HS-27A (cell line): ENCODE measurements around the gene GPR160.
A peak's percentile ranks its signal among the peaks of the same experiment; 100 is the strongest.

ENCODE experiments used
- DNase-seq: peaks from one replicate; pipeline ENCODE4 v3.0.0-alpha.2; 2012; ENCODE audit warnings: low read depth, missing footprints

GPR160 gene

DNA sequence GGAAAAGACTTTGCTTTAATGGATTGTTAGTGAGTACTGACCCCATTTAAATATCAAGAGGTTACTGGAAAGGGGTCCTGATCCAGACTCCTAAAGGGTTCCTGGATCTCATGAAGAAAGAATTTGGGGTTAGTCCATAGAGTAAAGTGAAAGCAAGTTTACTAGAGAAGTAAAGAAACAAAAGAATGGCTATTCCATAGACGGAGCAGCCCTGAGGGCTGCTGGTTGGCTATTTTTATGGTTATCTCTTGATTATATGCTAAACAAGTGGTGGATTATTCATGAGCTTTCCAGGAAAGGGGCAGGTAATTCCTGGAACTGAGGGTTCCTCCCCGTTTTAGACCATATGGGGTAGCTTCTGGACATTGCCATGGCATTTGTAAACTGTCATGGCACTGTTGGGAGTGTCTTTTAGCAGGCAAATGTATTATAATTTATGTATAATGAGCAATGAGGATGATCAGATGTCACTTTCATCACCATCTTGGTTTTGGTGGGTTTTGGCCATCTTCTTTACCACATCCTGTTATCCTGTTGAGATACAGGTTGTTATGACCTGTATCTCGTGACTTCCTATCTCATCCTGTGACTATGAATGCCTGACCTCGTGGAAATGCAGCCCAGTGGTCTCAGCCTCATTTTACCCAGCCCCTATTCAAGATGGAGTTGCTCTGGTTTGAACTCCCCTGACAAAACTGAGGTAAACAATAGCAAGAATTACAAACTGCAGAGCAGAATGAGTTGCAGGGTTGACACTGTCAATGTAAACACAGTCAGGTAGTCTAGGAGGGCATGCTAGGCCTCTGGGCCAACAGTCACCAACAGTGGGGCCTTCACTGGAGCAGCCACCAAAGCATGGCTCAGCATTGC is 10.3 kb upstream of the GPR160 start:
- DNase-seq: no peak

DNA sequence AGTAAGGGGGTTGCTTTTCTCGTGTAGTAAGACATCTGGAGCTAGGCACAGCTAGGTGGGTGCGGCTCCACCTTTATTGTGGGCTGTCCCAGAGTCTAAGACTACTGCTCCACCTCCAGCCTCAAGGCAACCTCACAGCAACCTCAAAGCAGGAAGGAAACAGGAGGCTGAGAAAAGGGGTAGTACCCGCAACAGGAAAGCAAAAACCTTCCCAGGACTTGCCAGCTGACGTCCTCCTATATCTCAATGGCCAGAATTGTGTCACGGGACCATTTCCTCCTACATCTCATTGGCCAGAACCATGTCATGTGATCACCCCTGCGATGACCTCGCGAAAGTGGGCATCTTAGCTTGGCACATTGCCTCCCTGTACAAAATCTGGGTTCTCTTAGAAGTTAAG is 4.3 kb upstream of the GPR160 start:
- DNase-seq: no peak

DNA sequence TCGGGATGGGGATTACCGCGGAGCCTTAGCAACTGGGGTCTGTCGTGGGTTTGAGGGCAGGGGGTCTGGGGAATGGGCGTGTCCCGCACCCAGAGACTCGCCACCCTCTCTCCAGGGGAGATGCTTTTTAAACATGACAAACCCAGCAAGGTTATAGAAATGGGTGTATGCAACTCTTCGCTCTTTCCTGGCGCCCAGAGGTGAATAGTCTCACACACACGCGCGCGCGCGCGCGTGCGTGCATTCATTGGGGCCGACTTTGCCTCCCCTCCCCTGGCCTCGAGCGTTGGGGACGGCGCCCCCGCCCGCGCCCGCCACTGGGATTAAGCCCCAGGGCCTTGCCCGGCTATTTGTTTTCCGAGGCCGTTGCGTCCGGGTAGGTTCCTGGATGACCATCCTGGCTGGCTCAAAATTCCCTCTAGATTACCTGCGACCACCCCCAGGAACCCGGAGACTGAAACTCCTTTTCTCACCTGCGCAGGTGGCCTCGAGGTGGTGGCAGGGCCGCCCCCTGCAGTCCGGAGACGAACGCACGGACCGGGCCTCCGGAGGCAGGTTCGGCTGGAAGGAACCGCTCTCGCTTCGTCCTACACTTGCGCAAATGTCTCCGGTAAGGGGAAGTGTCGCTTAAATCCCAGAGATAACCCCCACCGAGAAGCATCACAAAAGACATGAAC is 777 bp downstream of the GPR160 start:
- no peak for DNase-seq

DNA sequence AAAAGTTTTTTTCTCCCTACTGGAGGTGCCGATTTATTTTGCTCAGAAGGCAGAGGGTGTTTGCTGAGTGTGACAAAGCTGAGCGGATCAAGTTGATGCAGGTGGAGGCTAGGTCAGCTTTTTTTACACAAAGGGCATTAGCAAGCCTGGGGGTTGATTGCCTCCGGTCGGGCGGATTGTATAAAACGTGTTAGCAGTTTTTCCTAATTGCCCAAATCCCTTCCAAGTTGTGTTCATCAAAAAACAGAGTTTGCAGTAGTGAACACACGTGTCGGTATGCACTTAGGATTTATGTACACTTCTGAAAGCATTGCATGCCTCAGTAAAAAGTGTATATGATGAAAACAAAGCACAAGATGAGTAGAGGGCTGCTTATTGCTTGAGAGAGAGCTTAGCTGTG is 2.6 kb downstream of the GPR160 start:
- DNase-seq: no peak

DNA sequence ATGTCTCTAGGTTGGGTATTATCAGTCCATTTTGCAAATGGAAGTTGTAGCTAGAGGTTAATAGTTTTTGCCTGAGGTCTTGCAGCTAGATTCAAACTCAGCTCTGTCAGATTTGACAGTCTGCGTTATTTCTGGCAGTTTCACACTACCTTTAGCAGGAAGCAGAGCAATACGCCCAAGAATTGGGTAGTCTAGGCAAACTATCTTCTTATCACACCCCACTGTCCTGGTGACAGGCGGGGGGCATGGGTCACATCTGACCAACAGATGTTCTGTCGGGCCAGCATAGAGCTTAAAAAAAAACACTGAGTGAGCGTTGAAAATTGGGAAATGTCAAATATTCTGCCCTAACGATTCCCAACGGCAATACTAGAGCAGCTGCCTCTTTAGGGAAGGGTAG is 5.7 kb downstream of the GPR160 start:
- no peak for DNase-seq

DNA sequence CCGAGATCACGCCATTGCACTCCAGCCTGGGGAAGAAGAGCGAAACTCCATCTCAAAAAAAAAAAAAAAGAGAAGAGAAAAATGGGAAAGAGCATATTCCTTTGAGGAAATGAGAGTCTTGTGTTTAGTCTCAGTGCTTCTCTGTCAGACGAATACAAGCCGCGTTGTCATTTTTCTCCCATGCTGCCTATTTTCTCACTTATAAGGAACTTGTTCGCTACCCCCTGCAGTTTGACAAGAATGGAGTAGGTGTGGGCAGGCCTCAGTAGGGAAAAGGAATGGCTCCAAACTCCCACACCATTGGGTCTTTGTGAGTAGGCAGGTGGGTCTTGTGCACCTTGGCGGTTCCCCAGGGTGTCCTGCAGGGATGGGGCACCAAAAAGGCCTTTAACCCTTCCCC is 6.5 kb downstream of the GPR160 start:
- no peak for DNase-seq

DNA sequence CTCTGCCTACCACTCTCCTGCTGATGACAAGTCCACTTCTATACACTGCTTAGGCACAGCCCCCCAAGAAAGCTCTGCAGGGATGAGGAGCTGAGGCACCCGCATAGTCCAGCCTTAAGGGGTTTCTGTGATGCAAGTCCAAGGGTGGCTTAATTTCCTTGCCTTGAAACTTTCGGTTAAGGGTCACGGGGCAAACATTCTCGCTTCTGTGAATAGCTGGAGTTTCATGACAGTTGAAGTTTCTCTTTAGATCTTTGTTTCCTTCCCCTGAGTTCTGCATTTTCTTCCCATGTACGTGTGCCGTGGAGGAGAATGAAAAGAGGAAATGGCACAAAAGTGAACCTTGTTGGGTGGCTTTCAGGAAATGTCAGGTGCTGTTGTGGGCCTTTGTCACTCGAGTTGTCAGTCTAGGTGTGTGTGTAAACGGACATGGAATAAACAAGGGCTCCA is 7.0 kb downstream of the GPR160 start:
- DNase-seq: no peak

DNA sequence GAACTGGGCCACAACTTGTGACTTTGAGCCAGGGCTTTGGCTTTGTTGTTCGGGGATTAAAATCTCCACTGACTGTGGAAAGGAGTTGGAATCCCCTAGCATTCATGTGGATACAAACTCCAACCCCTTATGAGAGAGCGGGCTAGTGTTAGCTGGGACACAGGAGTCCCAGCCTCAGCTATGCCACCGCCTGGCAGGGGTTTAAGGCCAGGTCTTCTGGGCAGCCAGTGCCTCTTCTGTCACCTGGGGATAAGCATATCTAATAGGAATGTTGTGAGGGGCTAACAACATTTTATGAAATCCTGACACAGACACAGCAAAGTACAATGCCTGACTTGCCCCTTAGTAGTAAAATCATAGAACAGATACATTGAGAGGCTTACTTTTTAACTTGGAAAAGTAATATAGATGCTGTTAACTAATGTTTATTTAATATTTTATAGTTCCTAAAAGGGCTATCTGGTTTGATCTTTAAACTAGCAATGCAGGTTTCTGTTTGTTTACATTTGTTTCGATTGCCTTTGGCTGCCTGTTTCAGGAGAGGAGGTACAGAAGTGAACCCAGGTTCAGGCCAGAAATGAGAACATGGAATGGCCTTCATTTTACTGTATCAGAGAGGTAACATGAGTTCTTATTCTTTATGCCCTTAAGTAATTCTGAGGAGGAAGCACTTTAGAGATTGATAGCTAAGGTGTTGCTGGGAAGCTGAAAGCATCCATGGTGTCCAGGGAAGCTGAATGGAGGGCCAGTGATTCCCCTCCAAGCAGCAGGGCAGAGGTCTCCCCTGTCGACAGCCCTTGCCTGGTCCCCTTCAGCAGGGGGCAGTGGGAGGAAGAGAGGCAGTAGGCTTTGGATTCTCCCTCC is 8.7 kb downstream of the GPR160 start:
- DNase-seq: no peak

DNA sequence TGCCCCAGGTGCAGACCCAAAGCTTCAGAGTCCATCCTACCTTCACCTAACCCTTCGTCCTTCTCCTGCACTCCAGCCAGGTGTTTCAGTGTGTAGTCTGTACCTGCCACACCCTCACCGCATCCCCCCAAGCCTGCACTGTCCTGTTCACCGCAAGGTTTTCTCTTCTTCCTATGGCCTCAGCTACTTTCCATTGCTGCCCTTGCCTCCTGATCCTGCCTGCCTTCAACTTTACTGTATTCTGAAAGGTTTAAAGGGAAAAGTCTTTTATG is 9.3 kb downstream of the GPR160 start:
- no peak for DNase-seq

DNA sequence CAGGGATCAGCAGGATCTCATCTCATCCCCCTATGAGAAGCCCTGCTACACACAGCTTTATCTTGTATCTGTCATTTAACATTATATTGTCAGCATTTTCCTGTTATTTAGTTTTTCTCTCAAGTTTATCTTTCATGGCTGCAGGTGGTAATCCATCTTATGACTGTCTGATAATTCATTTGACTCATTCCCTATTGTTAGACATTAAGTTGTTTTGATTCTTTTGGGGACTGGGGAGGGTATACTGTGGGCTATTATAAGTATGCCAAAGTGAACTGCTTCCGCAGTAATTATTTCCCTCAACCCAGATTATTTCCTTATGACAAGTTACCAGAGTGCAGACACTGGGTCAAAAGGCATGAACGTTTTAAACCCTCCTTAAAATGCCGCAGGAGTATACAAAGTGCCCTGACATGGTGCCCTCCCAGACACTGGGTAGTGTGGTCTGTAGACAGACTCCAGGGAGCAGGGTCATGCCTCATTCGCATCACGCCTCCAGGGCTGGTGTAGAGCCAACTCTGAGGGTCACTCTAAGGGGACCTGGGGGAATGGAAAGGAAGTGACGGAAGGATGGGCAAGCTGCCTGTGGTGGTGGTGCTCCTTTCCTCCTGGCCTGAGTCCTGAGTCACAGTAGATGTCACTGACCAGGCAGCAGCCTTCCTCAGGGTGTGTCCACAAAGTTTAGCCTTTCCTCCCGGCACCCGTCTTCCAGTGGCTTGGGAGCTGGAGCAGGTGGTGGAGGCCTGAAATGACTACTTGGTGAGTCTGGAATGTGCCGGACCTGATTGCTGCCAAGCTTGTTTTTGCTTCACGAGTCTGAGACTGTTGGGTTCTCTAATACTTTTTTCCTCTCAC is 11.6 kb downstream of the GPR160 start:
- peak; percentile 62 for DNase-seq

DNA sequence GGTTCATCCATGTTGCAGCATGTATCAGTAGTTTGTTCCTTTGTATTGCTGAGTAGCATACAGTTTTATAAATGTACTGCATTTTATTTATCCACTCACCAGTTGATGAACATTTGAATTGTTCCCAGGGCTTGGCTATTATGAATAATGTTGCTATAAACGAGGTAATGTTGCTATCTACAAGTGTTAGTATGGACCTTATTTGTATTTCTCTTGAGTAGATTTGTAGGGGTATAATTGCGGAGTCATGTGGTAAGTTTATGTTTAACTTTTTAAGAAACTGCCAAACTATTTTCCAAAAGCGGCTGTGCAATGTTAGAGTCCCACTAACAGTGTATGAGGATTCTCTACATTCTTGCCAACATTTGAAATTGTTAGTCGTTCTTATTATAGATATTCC is 13.0 kb downstream of the GPR160 start:
- DNase-seq: no peak

DNA sequence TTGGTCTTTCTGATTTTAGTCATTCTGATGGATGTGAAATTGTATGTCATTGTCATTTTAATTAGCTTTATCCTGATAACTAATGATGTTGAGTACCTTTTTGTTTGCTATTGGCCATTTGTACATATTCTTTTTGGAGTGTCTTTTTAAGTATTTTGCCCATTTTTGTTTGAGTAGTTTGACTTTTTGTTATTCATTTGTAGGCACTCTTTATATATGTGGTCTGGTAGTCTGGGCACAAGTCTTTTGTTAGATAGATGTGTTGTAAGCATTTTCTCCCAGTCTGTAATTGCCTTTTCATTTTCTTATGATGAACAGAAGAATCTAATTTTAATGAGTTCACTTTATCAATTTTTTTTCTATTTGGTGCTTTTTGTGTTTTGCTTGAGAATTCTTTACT is 14.6 kb downstream of the GPR160 start:
- no peak for DNase-seq

DNA sequence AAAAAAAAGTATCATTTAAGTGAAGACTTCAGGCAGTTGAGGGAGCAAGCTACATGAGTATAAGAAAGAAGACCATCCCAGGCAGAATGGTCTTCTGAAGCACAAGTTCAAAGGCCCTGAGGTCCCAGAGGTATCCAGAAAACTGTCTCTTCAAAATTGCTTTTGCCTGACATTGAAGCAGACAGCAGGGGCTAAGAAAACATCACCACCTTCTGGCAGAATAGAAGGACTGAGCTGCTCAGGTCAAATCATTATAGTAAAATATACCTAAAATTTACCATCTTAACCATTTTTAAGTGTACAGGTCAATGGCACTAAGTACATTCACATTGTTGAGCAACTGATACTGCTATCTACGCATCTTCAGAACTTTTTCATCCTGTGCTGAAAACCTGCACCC is 16.4 kb downstream of the GPR160 start:
- no peak for DNase-seq

DNA sequence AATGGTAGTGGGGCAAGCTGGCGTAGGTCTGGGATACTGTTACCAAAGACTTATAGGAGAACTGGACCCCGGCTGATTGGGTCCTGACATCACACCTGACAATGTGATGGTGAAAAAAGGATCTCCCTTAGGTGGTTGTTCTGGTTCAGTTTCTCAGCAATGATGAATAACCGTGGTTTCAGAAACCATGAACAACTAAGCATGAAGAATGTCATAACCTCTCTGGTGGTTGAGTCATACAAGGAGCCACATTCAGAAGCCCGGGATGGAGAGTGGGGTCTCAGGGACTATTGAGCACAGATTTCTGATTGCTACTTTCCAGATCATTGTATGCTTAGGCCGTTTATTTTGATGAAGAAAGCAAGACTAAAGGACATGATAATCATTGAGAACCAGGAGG is 17.4 kb downstream of the GPR160 start:
- no peak for DNase-seq

DNA sequence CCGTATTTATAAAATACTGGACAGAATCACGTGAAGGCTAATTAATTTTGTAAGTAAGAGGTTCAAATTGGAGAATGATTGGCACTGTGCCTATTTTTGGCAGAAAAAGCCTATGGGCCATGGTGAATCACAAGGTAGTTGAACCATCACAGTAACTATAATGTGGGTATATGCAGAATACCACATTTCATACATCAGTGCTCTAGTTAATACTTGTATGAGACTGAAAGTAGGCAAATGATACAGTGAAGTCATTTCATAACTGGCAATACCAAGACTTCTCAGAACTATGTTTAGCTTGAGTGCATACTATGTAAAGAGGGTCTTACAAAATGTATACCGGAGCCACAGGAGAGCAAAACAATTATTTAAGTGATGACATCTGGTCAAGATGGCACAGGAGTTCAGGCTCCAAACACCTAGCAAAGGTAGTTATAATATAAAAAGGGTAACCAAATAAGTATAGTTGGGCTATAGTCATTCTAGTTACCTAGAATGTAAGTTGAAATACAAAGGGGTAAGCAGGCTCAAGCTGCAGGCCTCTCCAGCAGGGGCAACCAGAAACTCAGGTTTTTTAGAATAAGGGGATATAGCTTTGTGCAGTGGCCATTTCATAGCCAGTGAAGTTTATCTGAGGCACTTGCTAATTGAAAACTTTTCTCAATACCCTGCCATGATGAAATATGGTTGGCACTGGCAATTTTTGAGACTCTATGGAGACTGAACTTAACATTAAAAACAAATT is 19.1 kb downstream of the GPR160 start:
- DNase-seq: no peak

DNA sequence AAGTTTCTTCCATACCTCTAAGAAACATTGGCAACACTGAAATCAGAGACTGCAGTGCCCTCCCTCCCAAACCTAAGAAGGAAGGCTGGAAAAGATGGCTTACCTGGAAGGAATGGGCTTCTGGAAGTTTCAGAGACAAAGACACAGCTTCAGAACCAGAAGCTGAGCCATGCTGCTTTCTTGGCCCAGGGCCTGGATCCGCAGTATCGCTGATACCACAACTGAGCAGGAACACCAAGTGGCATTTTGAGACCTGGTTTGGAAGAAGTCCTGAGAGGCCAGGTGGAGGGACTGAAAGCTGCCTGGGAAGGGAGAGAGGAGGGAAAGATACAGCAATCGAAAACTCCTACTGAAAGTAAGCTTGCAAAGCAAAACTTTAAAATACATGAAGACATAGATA is 19.8 kb downstream of the GPR160 start:
- no peak for DNase-seq

DNA sequence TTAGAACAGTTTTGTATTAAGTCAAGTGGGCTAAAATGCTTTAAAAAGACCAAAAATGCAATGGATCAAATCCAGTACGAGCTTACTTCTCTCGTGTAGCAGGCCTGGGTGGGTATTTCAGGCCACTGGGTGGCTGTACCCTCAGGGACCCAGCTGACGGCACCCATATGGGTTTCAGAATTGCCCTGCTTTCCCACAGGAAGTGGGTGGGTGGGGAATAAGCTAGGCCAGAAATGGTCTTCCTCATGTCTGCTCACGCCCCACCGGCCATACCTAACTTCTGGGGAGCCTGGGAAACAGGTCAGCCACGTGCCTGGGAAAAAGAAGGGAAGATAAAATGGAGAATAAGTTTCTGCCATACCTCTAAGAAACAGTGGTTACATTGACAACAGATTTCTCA is 20.3 kb downstream of the GPR160 start:
- DNase-seq: no peak

DNA sequence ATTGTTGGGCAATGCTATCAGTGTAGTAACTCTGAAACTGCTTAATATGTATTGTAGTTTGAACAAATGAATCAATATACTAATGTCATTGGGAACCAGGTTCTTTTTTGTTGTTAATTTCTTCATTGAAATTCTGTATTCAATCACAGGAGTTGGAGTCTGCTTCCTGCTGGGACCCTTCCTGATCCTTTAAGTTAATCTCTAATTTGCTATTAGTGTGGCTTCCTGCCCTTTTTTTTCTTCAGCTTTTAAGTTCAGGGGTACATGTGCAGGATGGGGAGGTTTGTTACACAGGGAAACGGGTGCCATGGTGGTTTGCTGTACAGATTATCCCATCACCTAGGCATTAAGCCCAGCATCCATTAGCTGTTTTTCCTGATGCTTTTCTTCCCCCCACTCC is 21.7 kb downstream of the GPR160 start:
- no peak for DNase-seq

DNA sequence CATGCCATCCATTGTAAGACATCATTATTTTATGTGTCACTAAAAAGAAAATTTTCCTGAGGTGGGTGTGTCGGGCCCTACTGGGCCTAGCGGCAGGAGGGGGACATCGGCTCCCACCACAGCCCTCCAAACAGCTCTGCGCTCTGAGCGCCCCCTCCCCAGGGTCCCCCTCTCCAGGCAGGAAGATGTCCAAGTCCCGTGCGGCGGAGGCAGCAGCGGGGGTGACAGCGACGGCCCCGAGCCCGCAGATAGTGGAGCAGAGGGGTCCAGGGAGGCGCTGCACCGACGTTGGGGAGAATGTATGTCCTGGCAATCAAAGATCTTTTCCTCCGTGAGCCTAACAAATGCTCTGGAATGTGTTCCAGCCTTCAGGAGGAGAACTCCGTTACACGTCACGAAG is 24.3 kb downstream of the GPR160 start:
- no peak for DNase-seq

DNA sequence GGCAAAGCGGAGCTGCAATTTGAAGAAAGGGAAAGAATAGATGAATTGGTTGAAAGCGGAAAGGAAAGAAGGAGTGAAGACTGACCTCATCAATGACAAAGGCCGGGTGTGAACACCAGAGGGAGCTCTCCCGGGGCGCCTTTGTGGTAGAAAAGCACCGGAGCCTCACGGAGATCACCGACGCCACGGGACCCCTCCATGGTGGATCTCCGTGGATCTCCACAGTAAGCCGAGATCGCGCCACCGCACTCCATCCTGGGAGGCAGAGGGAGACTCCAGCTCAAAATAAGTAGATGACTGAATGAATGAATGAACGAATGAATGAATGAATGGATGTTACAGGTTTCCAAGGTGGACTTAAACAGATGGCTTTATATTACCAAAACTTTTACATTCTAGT is 25.0 kb downstream of the GPR160 start:
- DNase-seq: no peak

DNA sequence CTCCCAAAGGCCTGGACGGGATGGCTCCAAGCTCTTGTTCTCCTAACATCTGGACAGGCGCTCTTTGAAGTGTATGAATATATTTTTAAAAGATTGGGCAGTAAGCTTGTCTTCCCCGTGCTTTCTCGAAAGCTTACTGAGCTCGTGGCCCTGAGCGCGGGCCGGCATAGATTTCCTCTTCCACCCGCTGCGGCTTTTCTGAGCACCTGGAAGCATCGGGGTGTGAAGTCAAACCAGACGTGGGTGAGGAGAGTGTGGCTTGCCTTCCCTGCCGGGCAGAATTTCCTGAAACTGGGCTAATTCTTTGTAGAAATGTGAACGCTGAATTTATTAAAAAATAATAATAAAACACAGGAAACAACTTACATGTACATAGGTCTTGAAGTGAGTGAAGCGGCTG is 25.9 kb downstream of the GPR160 start:
- no peak for DNase-seq
